Skeletal muscle cell (primary cell): Measurements from ENCODE around the gene SHKBP1.
A peak's percentile ranks its signal among the peaks of the same experiment; 100 is the strongest.
"Not testable (repeated sequence)": the region's sequence is repeated elsewhere in the genome, so short reads cannot be mapped to it uniquely, and the experiment has no call there.

ENCODE experiments used
- DNase-seq: peaks from one replicate; pipeline ENCODE4 v3.0.0-alpha.2; 2010; ENCODE audit warnings: low read depth
- H3K4me3 ChIP-seq: 2 replicates; pipeline ENCODE4 v1.5.1; 2011; ENCODE audit warnings: low read depth, mild to moderate bottlenecking, control low read depth, low read length, moderate library complexity

The SHKBP1 gene

GRCh38 chr19:40576585-40577451 lies at the start of gene SHKBP1:
Gene SHKBP1 (plus strand): TSS chr19:40576873. CDS start chr19:40576900, 27 bp downstream.
- DNase-seq: peak; percentile 71
- H3K4me3 ChIP-seq: peak within 1 kb of the TSS; percentile 95

GRCh38 chr19:40528078-40528477 lies 48.6 kb upstream of the SHKBP1 start:
- DNase-seq: no peak
- no peak overlapping the region for H3K4me3 ChIP-seq

GRCh38 chr19:40528533-40529092 lies 48.1 kb upstream of the SHKBP1 start:
- no peak overlapping the region for H3K4me3 ChIP-seq
- DNase-seq: no peak

- peak; percentile 23 for DNase-seq
- peak overlapping the region; percentile 45 for H3K4me3 ChIP-seq
Measured at GRCh38 chr19:40529093-40529954, 47.3 kb upstream of the SHKBP1 start.

GRCh38 chr19:40530091-40530901 lies 46.4 kb upstream of the SHKBP1 start:
- DNase-seq: no peak
- H3K4me3 ChIP-seq: peak overlapping the region; percentile 28

- DNase-seq: no peak
- H3K4me3 ChIP-seq: no peak overlapping the region
Measured at GRCh38 chr19:40533508-40533907, 43.2 kb upstream of the SHKBP1 start.

- no peak for DNase-seq
- H3K4me3 ChIP-seq: no peak overlapping the region
Measured at GRCh38 chr19:40534148-40534547, 42.5 kb upstream of the SHKBP1 start.

- H3K4me3 ChIP-seq: no peak overlapping the region
- DNase-seq: no peak
Measured at GRCh38 chr19:40539070-40539469, 37.6 kb upstream of the SHKBP1 start.

- no peak for DNase-seq
- H3K4me3 ChIP-seq: no peak overlapping the region
Measured at GRCh38 chr19:40542202-40542859, 34.3 kb upstream of the SHKBP1 start.

GRCh38 chr19:40543029-40543597 lies 33.6 kb upstream of the SHKBP1 start:
- H3K4me3 ChIP-seq: no peak overlapping the region
- no peak for DNase-seq

- DNase-seq, H3K4me3 ChIP-seq: not testable (repeated sequence)
Measured at GRCh38 chr19:40546153-40546841, 30.4 kb upstream of the SHKBP1 start.

- DNase-seq, H3K4me3 ChIP-seq: not testable (repeated sequence)
Measured at GRCh38 chr19:40547190-40547589, 29.5 kb upstream of the SHKBP1 start.

GRCh38 chr19:40547836-40548235 lies 28.8 kb upstream of the SHKBP1 start:
- H3K4me3 ChIP-seq: no peak overlapping the region
- no peak for DNase-seq

GRCh38 chr19:40549007-40549708 lies 27.5 kb upstream of the SHKBP1 start:
- no peak overlapping the region for H3K4me3 ChIP-seq
- DNase-seq: no peak

GRCh38 chr19:40550951-40551350 lies 25.7 kb upstream of the SHKBP1 start:
- H3K4me3 ChIP-seq: no peak overlapping the region
- no peak for DNase-seq

- DNase-seq: no peak
- H3K4me3 ChIP-seq: no peak overlapping the region
Measured at GRCh38 chr19:40552848-40553247, 23.8 kb upstream of the SHKBP1 start.
